Transverse colon (tissue), 4 donors: ENCODE measurements around the gene SHCBP1L. TPM values are rescaled to one million over a fixed set of nuclear protein-coding genes. Genes with fewer than 3 reads are reported as not detected.

Experiments
- DNase-seq: peaks from one replicate; pipeline ENCODE4 v3.0.0-alpha.2; 2019
- H3K27ac ChIP-seq, 4 donors: fragments of 200-600 bp; sonication (generic); 2 replicates each; pipeline ENCODE4 v1.5.1; 2016 to 2018; ENCODE audit warnings: inconsistent platforms in 4 of 4
- H3K27me3 ChIP-seq: fragments of 200-600 bp; sonication (generic); 2 replicates; pipeline ENCODE4 v1.5.1; 2017; ENCODE audit warnings: inconsistent platforms
- H3K36me3 ChIP-seq, 4 donors: fragments of 200-600 bp; sonication (generic); 2 replicates each; pipeline ENCODE4 v1.5.1; 2017 to 2019; ENCODE audit warnings: inconsistent platforms in 4 of 4
- H3K4me1 ChIP-seq, 4 donors: fragments of 200-600 bp; sonication (generic); 2 replicates each; pipeline ENCODE4 v1.5.1; 2017 to 2020; ENCODE audit warnings: inconsistent platforms in 4 of 4
- H3K4me3 ChIP-seq, 4 donors: fragments of 200-600 bp; sonication (generic); 1 replicate in 1 of 4; 2 replicates in 3 of 4; pipeline versions ENCODE4 v1.5.1 to v1.6.1; 2017 to 2019; ENCODE audit warnings: inconsistent platforms in 4 of 4
- H3K9me3 ChIP-seq, 2 donors: fragments of 200-600 bp; sonication (generic); 2 replicates each; pipeline ENCODE4 v1.5.1; 2017 to 2019; ENCODE audit warnings: inconsistent platforms in 2 of 2
- EP300 ChIP-seq: sonication (generic); formaldehyde crosslinking; IDR thresholded peaks from one replicate; pipeline ENCODE4 v1.6.1; 2017; ENCODE audit warnings: antibody characterized with exemption, low read depth
- POLR2A ChIP-seq: fragments of 450-650 bp; IDR thresholded peaks from one replicate; pipeline ENCODE4 v1.6.1; 2016; ENCODE audit warnings: antibody characterized with exemption, mild to moderate bottlenecking, moderate library complexity
- POLR2AphosphoS5 ChIP-seq, 3 donors: sonication (generic); formaldehyde crosslinking; IDR thresholded peaks; one replicate each; pipeline ENCODE4 v1.6.1; 2016; ENCODE audit warnings: antibody characterized with exemption in 3 of 3
- WGBS, 2 donors: methylation state at CpG; one replicate each; pipeline ENCODE4 v1.1.5; 2018; ENCODE audit warnings: low coverage in 1 of 2; 5-methylcytosine and 5-hydroxymethylcytosine counted together
- in situ Hi-C, 4 donors: fragments of 200-750 bp; cut with MboI; loops; one replicate each; pipeline versions ENCODE4 v1.15.0 to v1.15.1; 2017; ENCODE audit warnings: low sequenced_read_pairs in 3 of 4, low pct_ligation_motif_present in 1 of 4, low pct_unique_long_range_greater_than_20kb in 1 of 4
- intact Hi-C: fragments of 100-400 bp; cut with DNase I; formaldehyde crosslinking; loops from one replicate; pipeline ENCODE4 v1.15.1; 2023; ENCODE audit warnings: low total_unique reads
- total RNA-seq, 4 donors: library from RNA; depleted of rRNA; stranded (reverse); fragments of >200 nt; gene quantifications; one replicate each; pipeline ENCODE4 v1.1.0, GENCODE V29; 2016
- TF ChIP-seq, protein P1 (sequence below), 5 experiments: fragments of 200-600 bp in 3 of 5; fragments of 450-650 bp in 2 of 5; sonication (generic) in 3 of 5; IDR thresholded peaks; 1 replicate in 2 of 5; 2 replicates in 3 of 5; pipeline ENCODE4 v1.5.1; 2016 to 2017; ENCODE audit warnings: antibody characterized with exemption in 5 of 5, inconsistent platforms in 3 of 5, mild to moderate bottlenecking in 2 of 5, moderate library complexity in 1 of 5

SHCBP1L gene
- total RNA-seq, 4 donors from 2014 or later, result not detected

DNA sequence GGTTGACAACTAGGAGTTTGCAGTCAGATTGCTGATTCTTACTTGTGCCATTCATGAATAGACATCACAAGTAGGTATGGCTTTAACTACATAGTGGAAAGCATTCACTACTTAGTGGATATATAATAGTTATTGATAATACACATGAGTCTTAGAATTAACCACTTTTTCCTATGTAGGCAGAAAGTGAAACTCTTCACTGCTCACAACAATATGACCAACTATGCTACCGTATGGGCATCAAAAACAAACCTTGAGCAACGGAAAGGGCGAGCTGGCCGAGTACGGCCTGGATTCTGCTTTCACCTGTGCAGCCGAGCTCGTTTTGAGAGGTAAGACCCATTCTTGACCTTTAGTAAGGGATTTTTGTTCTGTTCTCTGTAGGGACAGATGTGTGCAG is 75.1 kb downstream of the SHCBP1L start:
- in situ Hi-C loops, result no loop called here

DNA sequence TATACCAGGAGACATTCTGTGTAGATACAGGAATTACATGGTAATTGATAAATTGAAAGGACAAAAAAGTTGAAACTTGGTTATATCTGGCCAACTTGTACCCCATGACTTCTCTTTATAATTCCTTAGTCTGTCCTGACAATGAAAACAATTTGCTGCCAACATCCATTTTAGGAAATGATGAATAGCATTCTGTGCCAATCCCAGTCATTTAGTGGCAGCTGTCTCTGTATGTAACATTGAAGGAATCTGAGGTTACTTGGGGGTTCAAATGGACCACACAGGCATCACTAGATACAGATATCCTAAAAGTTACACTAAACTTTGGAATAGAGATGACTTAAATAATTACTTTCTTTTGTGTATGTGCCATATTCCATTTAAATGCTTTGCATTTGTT is 75.6 kb downstream of the SHCBP1L start:
- H3K36me3 ChIP-seq, result peaks cover 0 to 100% (median 54%) of the 10 kb centered on the region in 4 donors
- DNase-seq, result no peak
- no peak overlapping the region for H3K27ac ChIP-seq
- intact Hi-C loops, result no loop called here
- in situ Hi-C loops, result no loop called here
- no peak overlapping the region for H3K4me3 ChIP-seq
- H3K4me1 ChIP-seq, result no peaks in the 10 kb centered on the region
- no peaks in the 10 kb centered on the region for H3K9me3 ChIP-seq
- TF ChIP-seq POLR2A, result no peak
- TF ChIP-seq, protein P1, sequence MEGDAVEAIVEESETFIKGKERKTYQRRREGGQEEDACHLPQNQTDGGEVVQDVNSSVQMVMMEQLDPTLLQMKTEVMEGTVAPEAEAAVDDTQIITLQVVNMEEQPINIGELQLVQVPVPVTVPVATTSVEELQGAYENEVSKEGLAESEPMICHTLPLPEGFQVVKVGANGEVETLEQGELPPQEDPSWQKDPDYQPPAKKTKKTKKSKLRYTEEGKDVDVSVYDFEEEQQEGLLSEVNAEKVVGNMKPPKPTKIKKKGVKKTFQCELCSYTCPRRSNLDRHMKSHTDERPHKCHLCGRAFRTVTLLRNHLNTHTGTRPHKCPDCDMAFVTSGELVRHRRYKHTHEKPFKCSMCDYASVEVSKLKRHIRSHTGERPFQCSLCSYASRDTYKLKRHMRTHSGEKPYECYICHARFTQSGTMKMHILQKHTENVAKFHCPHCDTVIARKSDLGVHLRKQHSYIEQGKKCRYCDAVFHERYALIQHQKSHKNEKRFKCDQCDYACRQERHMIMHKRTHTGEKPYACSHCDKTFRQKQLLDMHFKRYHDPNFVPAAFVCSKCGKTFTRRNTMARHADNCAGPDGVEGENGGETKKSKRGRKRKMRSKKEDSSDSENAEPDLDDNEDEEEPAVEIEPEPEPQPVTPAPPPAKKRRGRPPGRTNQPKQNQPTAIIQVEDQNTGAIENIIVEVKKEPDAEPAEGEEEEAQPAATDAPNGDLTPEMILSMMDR (IDR thresholded peaks at IDR 0.05), result no peak
- TF ChIP-seq EP300, result no peak
- TF ChIP-seq POLR2AphosphoS5 (IDR thresholded peaks at IDR 0.05), result no peak
- H3K27me3 ChIP-seq, result no peaks in the 10 kb centered on the region

More for the DNA sequence above, 75.1 kb downstream of the SHCBP1L start:
- no peak for DNase-seq
- Histone ChIP-seq H3K9me3 (no peaks in the 10 kb centered on the region), H3K27ac (no peak overlapping the region), H3K27me3 (no peaks in the 10 kb centered on the region), H3K4me3 (no peak overlapping the region), H3K36me3 (peaks cover 0 to 100% (median 53%) of the 10 kb centered on the region in 4 donors), H3K4me1 (no peaks in the 10 kb centered on the region)
- intact Hi-C loops, result no loop called here
- TF ChIP-seq EP300 (no peak), POLR2A (no peak), POLR2AphosphoS5 (IDR thresholded peaks at IDR 0.05) (no peak)
- TF ChIP-seq, protein P1 (IDR thresholded peaks at IDR 0.05), result no peak
- WGBS, 2 donors, result 80 to 92% methylated on average over 1 to 7 of the region's 7 CpGs

DNA sequence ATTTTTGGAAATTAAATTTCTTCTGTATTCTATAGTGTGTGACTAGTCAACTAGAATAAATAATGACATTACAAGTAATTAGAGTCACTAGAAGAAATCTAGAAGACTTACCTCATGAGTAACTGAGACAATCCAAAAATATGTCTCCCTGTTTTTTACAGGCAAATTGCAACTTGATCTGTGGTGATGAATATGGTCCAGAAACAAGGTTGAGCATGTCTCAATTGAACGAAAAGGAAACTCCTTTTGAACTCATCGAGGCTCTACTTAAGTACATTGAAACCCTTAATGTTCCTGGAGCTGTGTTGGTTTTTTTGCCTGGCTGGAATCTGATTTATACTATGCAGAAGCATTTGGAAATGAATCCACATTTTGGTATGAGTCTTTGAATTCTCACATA is 77.1 kb downstream of the SHCBP1L start:
- in situ Hi-C loops, result no loop called here

DNA sequence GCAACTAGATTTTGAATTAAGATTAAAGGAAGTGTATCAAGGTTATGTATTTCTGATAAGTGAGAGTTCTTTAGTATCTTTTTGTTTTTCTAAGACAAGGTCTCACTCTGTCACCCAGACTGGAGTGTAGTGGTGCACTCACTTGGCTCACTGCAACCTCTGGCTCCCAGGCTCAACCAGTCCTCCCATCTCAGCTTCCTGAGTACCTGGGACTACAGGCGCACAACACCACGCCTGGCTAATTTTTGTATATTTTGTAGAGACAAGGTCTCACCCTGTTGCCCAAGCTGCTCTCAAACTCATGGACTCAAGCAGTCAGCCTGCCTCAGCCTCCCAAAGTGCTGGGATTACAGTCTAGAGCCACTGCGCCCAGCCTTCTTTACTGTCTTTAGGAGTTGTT is 80.1 kb downstream of the SHCBP1L start:
- in situ Hi-C loops (loop anchor here in 2 of 4 donors (25.0 kb wide), 1 partner anchor 1839 kb away; no protein-coding TSS in a partner anchor), intact Hi-C loops (no loop called here)
- Histone ChIP-seq H3K4me3 (no peak overlapping the region), H3K36me3 (peaks cover 0 to 98% (median 46%) of the 10 kb centered on the region in 4 donors), H3K27me3 (no peaks in the 10 kb centered on the region), H3K4me1 (no peaks in the 10 kb centered on the region), H3K9me3 (no peaks in the 10 kb centered on the region), H3K27ac (no peak overlapping the region)
- no peak for DNase-seq
- WGBS, 2 donors, result 83 to 95% methylated on average over 1 to 3 of the region's 3 CpGs
- TF ChIP-seq POLR2A (no peak), EP300 (no peak), POLR2AphosphoS5 (IDR thresholded peaks at IDR 0.05) (no peak)
- TF ChIP-seq, protein P1 (IDR thresholded peaks at IDR 0.05), result no peak

More for the DNA sequence above, 77.1 kb downstream of the SHCBP1L start:
- Histone ChIP-seq H3K4me3 (no peak overlapping the region), H3K36me3 (peaks cover 0 to 99% (median 50%) of the 10 kb centered on the region in 4 donors), H3K4me1 (no peaks in the 10 kb centered on the region), H3K27ac (no peak overlapping the region), H3K9me3 (no peaks in the 10 kb centered on the region), H3K27me3 (no peaks in the 10 kb centered on the region)
- TF ChIP-seq, protein P1 (IDR thresholded peaks at IDR 0.05), result no peak
- TF ChIP-seq POLR2AphosphoS5 (IDR thresholded peaks at IDR 0.05) (no peak), EP300 (no peak), POLR2A (no peak)
- no peak for DNase-seq
- WGBS, 2 donors, result 67 to 93% methylated on average over 2 of the region's 2 CpGs
- intact Hi-C loops, result no loop called here
